ENCODE measurements around the gene GIGYF1.
"Not testable (repeated sequence)": the region's sequence is repeated elsewhere in the genome, so short reads cannot be mapped to it uniquely, and the experiment has no call there.

Gene GIGYF1

DNA sequence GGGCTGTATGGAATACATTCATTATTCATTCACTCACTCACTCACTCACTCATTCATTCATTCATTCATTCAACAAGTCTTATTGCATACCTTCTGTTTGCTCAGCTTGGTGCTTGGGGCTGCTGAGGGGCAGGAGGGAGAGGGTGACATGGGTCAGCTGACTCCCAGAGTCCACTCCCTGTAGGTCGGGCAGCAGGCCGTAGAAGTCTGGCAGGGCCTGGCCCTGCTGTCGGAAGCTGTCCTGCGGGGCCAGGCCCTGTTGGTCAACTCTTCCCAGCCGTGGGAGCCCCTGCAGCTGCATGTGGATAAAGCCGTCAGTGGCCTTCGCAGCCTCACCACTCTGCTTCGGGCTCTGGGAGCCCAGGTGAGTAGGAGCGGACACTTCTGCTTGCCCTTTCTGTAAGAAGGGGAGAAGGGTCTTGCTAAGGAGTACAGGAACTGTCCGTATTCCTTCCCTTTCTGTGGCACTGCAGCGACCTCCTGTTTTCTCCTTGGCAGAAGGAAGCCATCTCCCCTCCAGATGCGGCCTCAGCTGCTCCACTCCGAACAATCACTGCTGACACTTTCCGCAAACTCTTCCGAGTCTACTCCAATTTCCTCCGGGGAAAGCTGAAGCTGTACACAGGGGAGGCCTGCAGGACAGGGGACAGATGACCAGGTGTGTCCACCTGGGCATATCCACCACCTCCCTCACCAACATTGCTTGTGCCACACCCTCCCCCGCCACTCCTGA lies 28.6 kb upstream of the GIGYF1 start:
- H3K79me2 ChIP-seq (ENCODE audit: control insufficient read depth, insufficient read depth, low read length, unreplicated experiment), result no peaks in the 10 kb centered on the region
- H2AFZ ChIP-seq (ENCODE audit: low read length, unreplicated experiment), result no peak overlapping the region
- no peak overlapping the region for H3K4me3 ChIP-seq (ENCODE audit: low read depth, low read length)
- H3K27me3 ChIP-seq (ENCODE audit: insufficient read depth, low read length), result peaks cover 29% of the 10 kb centered on the region
- no peak overlapping the region for H3K27ac ChIP-seq (ENCODE audit: low read depth, low read length)
- H3K36me3 ChIP-seq (ENCODE audit: insufficient read depth, low read length), result no peaks in the 10 kb centered on the region
- H3K4me1 ChIP-seq (ENCODE audit: control insufficient read depth, insufficient read depth, low read length, unreplicated experiment), result peaks cover 6% of the 10 kb centered on the region

DNA sequence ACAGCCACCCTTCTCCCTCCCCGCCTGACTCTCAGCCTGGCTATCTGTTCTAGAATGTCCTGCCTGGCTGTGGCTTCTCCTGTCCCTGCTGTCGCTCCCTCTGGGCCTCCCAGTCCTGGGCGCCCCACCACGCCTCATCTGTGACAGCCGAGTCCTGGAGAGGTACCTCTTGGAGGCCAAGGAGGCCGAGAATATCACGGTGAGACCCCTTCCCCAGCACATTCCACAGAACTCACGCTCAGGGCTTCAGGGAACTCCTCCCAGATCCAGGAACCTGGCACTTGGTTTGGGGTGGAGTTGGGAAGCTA lies 27.4 kb upstream of the GIGYF1 start:
- Histone ChIP-seq H3K4me3 (ENCODE audit: low read depth, low read length) (no peak overlapping the region), H3K27ac (ENCODE audit: low read depth, low read length) (no peak overlapping the region), H3K27me3 (ENCODE audit: insufficient read depth, low read length) (peaks cover 29% of the 10 kb centered on the region), H3K4me1 (ENCODE audit: control insufficient read depth, insufficient read depth, low read length, unreplicated experiment) (no peaks in the 10 kb centered on the region), H2AFZ (ENCODE audit: low read length, unreplicated experiment) (no peak overlapping the region), H3K79me2 (ENCODE audit: control insufficient read depth, insufficient read depth, low read length, unreplicated experiment) (no peaks in the 10 kb centered on the region), H3K36me3 (ENCODE audit: insufficient read depth, low read length) (no peaks in the 10 kb centered on the region)

DNA sequence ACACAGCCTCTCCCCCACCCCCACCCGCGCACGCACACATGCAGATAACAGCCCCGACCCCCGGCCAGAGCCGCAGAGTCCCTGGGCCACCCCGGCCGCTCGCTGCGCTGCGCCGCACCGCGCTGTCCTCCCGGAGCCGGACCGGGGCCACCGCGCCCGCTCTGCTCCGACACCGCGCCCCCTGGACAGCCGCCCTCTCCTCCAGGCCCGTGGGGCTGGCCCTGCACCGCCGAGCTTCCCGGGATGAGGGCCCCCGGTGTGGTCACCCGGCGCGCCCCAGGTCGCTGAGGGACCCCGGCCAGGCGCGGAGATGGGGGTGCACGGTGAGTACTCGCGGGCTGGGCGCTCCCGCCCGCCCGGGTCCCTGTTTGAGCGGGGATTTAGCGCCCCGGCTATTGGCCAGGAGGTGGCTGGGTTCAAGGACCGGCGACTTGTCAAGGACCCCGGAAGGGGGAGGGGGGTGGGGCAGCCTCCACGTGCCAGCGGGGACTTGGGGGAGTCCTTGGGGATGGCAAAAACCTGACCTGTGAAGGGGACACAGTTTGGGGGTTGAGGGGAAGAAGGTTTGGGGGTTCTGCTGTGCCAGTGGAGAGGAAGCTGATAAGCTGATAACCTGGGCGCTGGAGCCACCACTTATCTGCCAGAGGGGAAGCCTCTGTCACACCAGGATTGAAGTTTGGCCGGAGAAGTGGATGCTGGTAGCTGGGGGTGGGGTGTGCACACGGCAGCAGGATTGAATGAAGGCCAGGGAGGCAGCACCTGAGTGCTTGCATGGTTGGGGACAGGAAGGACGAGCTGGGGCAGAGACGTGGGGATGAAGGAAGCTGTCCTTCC lies 26.8 kb upstream of the GIGYF1 start:
- no peaks in the 10 kb centered on the region for H3K4me1 ChIP-seq (ENCODE audit: control insufficient read depth, insufficient read depth, low read length, unreplicated experiment)
- no peaks in the 10 kb centered on the region for H3K36me3 ChIP-seq (ENCODE audit: insufficient read depth, low read length)
- no peak overlapping the region for H3K27ac ChIP-seq (ENCODE audit: low read depth, low read length)
- peak overlapping the region; percentile 60 for H3K4me3 ChIP-seq (ENCODE audit: low read depth, low read length)
- H2AFZ ChIP-seq (ENCODE audit: low read length, unreplicated experiment), result no peak overlapping the region
- peaks cover 29% of the 10 kb centered on the region for H3K27me3 ChIP-seq (ENCODE audit: insufficient read depth, low read length)
- no peaks in the 10 kb centered on the region for H3K79me2 ChIP-seq (ENCODE audit: control insufficient read depth, insufficient read depth, low read length, unreplicated experiment)

DNA sequence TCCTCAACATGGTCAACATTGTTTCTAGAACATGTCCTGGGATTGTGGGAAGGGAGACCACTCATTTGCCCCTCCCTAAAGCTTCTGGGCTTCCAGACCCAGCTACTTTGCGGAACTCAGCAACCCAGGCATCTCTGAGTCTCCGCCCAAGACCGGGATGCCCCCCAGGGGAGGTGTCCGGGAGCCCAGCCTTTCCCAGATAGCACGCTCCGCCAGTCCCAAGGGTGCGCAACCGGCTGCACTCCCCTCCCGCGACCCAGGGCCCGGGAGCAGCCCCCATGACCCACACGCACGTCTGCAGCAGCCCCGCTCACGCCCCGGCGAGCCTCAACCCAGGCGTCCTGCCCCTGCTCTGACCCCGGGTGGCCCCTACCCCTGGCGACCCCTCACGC lies 26.2 kb upstream of the GIGYF1 start, which contains the start of gene EPO:
TSS of gene EPO (plus strand) at position 190 of the 392 bp plus-strand sequence. CDS start 513 bp downstream, outside the sequence.
- H3K27ac ChIP-seq (ENCODE audit: low read depth, low read length), result no peak within 1 kb of the TSS
- H2AFZ ChIP-seq (ENCODE audit: low read length, unreplicated experiment), result no peak within 1 kb of the TSS
- no peaks in the 10 kb centered on the region for H3K36me3 ChIP-seq (ENCODE audit: insufficient read depth, low read length)
- no peaks in the 10 kb centered on the region for H3K79me2 ChIP-seq (ENCODE audit: control insufficient read depth, insufficient read depth, low read length, unreplicated experiment)
- H3K27me3 ChIP-seq (ENCODE audit: insufficient read depth, low read length), result peaks cover 29% of the 10 kb centered on the region
- H3K4me3 ChIP-seq (ENCODE audit: low read depth, low read length), result peak within 1 kb of the TSS; percentile 60
- H3K4me1 ChIP-seq (ENCODE audit: control insufficient read depth, insufficient read depth, low read length, unreplicated experiment), result no peaks in the 10 kb centered on the region

DNA sequence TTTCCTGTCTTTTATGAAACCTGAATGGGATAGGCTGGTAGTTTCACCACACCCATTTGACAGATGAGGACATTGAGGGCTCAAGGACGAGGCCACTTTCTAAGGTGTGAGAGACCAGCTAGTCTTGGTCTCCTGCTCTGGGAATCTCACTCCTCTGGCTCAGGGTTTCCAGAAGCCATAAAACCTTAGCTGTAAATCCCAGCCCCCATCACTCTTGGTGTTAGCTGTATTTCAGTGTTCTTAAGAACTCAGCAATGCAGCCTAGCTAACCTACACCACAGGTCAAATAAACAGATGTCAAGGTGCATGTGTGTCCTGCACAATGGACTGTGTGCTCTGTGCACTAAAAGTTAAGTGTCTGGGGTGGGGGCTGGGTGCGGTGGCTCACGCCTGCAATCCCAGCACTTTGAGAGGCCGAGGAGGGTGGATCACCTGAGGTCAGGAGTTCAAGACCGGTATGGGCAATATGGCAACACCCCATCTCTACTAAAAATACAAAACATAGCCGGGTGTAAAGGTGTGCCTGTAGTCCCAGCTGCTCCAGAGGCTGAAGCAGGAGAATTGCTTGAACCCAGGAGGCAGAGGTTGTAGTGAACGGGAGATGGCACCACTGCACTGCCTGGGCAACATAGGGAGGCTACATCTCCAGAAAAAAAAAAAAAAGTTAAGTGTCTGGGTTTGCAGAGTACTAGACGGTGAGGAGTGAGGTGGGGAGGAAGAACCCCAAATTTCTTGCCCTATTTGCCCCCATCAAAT lies 25.7 kb upstream of the GIGYF1 start:
- no peak overlapping the region; the same call in 1 of the 2 replicates for H3K4me3 ChIP-seq (ENCODE audit: low read depth, low read length)
- no peaks in the 10 kb centered on the region for H3K36me3 ChIP-seq (ENCODE audit: insufficient read depth, low read length)
- no peak overlapping the region for H3K27ac ChIP-seq (ENCODE audit: low read depth, low read length)
- H2AFZ ChIP-seq (ENCODE audit: low read length, unreplicated experiment), result no peak overlapping the region
- H3K79me2 ChIP-seq (ENCODE audit: control insufficient read depth, insufficient read depth, low read length, unreplicated experiment), result no peaks in the 10 kb centered on the region
- peaks cover 29% of the 10 kb centered on the region for H3K27me3 ChIP-seq (ENCODE audit: insufficient read depth, low read length)
- H3K4me1 ChIP-seq (ENCODE audit: control insufficient read depth, insufficient read depth, low read length, unreplicated experiment), result no peaks in the 10 kb centered on the region

DNA sequence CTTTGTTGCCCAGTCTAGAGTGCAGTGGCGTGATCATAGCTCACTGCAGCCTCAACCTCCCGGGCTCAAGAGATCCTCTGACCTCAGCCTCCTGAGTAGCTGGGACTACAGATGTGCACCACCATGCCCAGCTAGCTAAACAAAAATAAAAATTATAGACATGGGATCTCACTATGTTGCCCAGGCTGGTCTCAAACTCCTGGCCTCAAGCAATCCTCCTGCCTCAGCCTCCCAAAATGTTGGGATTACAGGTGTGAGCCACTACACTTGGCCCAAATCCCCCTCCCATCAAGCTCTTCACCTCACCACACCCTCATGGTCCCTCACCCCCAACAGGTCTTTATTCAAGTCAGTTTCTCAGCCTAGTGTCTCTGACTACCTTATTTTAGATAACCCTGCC lies 23.0 kb upstream of the GIGYF1 start:
- peaks cover 26% of the 10 kb centered on the region for H3K27me3 ChIP-seq (ENCODE audit: insufficient read depth, low read length)
- not testable (repeated sequence) for H2AFZ ChIP-seq (ENCODE audit: low read length, unreplicated experiment); H3K27ac ChIP-seq (ENCODE audit: low read depth, low read length); H3K4me3 ChIP-seq (ENCODE audit: low read depth, low read length); H3K36me3 ChIP-seq (ENCODE audit: insufficient read depth, low read length); H3K4me1 ChIP-seq (ENCODE audit: control insufficient read depth, insufficient read depth, low read length, unreplicated experiment); H3K79me2 ChIP-seq (ENCODE audit: control insufficient read depth, insufficient read depth, low read length, unreplicated experiment)

DNA sequence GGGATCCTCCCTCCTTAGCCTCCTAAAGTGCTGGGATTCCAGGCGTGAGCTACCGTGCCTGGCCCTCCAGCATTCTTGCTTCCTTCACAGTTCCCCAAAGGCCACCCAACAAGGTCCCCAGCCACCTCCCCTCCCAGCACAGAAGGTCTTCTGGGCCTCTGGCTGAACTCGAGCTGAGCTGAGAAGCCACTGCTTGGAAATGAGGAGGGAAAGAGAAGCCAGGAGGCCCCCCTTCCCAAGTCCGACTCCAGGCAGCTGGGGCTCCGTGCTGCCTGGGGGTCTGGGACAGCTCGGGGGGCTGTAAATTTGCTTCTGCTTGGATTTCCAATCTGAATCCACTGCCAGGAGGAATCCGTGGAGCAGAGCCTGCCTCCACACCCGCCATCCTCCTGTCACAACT lies 20.7 kb upstream of the GIGYF1 start:
- H3K27me3 ChIP-seq (ENCODE audit: insufficient read depth, low read length), result peaks cover 2% of the 10 kb centered on the region
- no peak overlapping the region for H3K4me3 ChIP-seq (ENCODE audit: low read depth, low read length)
- no peak overlapping the region for H3K27ac ChIP-seq (ENCODE audit: low read depth, low read length)
- H3K36me3 ChIP-seq (ENCODE audit: insufficient read depth, low read length), result no peaks in the 10 kb centered on the region
- no peaks in the 10 kb centered on the region for H3K79me2 ChIP-seq (ENCODE audit: control insufficient read depth, insufficient read depth, low read length, unreplicated experiment)
- H2AFZ ChIP-seq (ENCODE audit: low read length, unreplicated experiment), result no peak overlapping the region
- no peaks in the 10 kb centered on the region for H3K4me1 ChIP-seq (ENCODE audit: control insufficient read depth, insufficient read depth, low read length, unreplicated experiment)

DNA sequence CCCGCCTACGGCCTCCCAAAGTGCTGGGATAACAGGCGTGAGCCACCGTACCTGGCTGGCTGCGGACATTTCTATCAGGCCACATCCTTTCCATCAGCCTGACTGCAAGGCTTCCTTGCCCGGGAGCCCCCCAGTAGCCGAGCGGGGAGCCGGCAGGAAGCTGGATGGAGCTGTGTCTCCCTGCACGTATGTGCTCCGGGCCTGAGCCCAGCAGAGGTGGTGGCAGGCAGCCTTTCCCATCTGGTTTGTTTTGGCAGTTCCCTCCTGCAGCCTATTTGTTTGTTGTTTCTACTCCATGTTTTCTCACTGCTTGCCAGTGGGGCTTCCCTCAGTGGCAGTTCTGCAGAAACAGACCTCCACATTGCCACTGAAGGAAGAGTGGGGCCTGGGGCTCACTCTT lies 17.3 kb upstream of the GIGYF1 start:
- H3K4me3 ChIP-seq (ENCODE audit: low read depth, low read length), result no peak overlapping the region
- H3K4me1 ChIP-seq (ENCODE audit: control insufficient read depth, insufficient read depth, low read length, unreplicated experiment), result peaks cover 6% of the 10 kb centered on the region
- no peaks in the 10 kb centered on the region for H3K36me3 ChIP-seq (ENCODE audit: insufficient read depth, low read length)
- H3K27ac ChIP-seq (ENCODE audit: low read depth, low read length), result no peak overlapping the region
- H2AFZ ChIP-seq (ENCODE audit: low read length, unreplicated experiment), result no peak overlapping the region
- no peaks in the 10 kb centered on the region for H3K27me3 ChIP-seq (ENCODE audit: insufficient read depth, low read length)
- peaks cover 17% of the 10 kb centered on the region for H3K79me2 ChIP-seq (ENCODE audit: control insufficient read depth, insufficient read depth, low read length, unreplicated experiment)

DNA sequence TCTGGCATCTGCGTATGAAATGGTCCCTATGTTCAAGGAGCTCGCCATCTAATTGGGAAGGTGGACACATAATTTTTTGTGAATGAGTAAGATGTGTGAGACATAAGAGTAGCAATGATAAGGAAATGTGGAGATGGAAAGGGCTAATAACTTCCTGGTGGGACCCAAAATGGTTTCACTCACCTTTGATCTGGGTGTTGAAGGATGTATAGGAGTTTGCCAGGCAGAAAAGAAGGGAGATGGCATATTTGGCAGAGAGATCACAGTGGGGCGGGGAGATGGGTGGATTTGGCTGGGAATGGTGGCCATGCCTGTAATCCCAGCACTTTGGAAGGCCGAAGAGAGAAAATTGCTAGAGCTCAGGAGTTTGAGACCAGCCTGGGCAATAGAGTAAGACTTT lies 16.4 kb upstream of the GIGYF1 start:
- Histone ChIP-seq H3K79me2 (ENCODE audit: control insufficient read depth, insufficient read depth, low read length, unreplicated experiment) (peaks cover 21% of the 10 kb centered on the region), H2AFZ (ENCODE audit: low read length, unreplicated experiment) (no peak overlapping the region), H3K4me1 (ENCODE audit: control insufficient read depth, insufficient read depth, low read length, unreplicated experiment) (peaks cover 6% of the 10 kb centered on the region), H3K36me3 (ENCODE audit: insufficient read depth, low read length) (no peaks in the 10 kb centered on the region), H3K4me3 (ENCODE audit: low read depth, low read length) (no peak overlapping the region), H3K27ac (ENCODE audit: low read depth, low read length) (no peak overlapping the region), H3K27me3 (ENCODE audit: insufficient read depth, low read length) (no peaks in the 10 kb centered on the region)

DNA sequence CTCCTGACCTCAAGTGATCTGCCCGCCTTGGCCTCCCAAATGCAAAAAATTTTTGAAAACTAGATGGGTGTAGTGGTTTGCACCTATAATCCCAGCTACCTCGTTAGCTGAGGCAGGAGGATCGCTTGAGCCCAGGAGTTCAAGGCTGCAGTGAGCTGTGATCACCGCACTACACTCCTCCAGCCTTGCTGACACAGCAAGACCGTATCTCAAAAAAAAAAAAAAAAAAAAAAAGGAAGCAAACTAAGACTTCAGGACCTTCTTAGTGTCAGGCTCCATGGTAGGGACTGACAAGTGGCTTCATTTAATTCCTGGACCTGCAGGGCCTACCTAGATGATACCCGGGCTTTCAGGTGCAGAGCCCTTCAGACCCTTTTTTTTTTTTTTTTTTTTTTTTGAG lies 14.3 kb upstream of the GIGYF1 start:
- H3K4me1 ChIP-seq (ENCODE audit: control insufficient read depth, insufficient read depth, low read length, unreplicated experiment), result peaks cover 6% of the 10 kb centered on the region
- H3K27me3 ChIP-seq (ENCODE audit: insufficient read depth, low read length), result no peaks in the 10 kb centered on the region
- no peaks in the 10 kb centered on the region for H3K36me3 ChIP-seq (ENCODE audit: insufficient read depth, low read length)
- H2AFZ ChIP-seq (ENCODE audit: low read length, unreplicated experiment), result no peak overlapping the region
- no peak overlapping the region for H3K27ac ChIP-seq (ENCODE audit: low read depth, low read length)
- peaks cover 21% of the 10 kb centered on the region for H3K79me2 ChIP-seq (ENCODE audit: control insufficient read depth, insufficient read depth, low read length, unreplicated experiment)
- no peak overlapping the region for H3K4me3 ChIP-seq (ENCODE audit: low read depth, low read length)

All from ACC112 (cell line).